ENCODE results near the gene SMIM9. TPM values are rescaled to one million over a fixed set of nuclear protein-coding genes. Genes with fewer than 3 reads are reported as not detected.
A peak's percentile ranks its signal among the peaks of the same experiment; 100 is the strongest.
"Not testable (repeated sequence)": the region's sequence is repeated elsewhere in the genome, so short reads cannot be mapped to it uniquely, and the experiment has no call there.

Gene SMIM9
- total RNA-seq = not detected in 2 replicates

DNA sequence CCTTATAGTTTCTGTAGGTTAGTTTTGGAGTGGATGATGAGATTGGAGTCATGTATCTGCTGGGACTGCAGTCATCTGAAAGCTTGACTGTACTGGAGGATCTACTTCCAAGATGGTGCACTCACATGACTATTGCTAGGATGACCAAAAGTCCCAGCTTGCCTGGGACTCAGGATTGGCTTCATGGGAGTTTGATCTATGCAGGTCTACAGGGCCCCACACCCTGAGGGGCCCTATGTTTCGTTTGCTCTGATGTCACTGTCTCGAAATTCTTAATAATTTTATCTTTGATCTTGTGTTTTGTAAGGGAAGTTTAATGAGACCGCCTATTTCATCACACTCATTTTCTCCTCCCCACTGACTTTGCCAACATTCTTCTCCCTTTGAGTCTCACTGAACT lies at the start of gene SMIM9:
Gene SMIM9, minus strand, starts transcription at position 101 of the 400 bp plus-strand sequence. CDS start 3,806 bp downstream, outside the sequence.
- DNase-seq (ENCODE audit: low read depth in 2 of 2) = no peak

DNA sequence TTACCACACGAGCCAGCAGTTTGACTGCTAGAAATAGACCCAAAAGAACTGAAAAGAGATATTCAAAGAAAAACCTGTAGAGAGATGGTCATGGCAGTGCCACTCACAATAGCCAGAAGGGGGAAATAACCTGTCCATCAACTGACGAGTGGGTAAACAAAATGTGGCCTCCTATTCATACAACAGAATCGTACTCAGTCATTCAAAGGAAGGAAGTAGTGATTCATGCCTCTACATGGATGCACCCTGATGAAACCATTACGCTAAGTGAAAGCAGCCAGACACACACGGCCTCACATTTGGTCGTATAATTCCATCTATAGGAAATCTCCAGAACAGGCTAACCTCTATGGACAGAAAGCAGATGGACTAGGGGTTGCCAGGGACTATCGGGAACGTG lies 49.6 kb upstream of the SMIM9 start:
- not testable (repeated sequence) for DNase-seq (ENCODE audit: low read depth in 2 of 2)

DNA sequence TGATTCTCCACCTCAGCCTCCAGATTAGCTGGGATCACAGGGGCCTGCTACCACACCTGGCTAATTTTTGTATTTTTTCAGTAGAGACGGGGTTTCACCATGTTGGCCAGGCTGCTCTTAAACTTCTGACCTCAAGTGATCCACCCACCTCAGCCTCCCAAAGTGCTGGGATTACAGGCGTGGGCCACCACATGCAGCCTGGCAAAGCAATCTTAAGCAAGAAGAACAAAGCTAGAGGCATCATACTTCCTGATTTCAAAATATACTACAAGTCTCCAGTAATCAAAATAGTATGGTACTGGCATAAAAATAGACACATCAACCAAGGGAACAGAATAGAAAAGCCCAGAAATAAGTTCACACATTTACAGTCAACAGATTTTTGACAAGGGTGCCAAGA lies 38.9 kb upstream of the SMIM9 start:
- DNase-seq (ENCODE audit: low read depth in 2 of 2) = no peak

DNA sequence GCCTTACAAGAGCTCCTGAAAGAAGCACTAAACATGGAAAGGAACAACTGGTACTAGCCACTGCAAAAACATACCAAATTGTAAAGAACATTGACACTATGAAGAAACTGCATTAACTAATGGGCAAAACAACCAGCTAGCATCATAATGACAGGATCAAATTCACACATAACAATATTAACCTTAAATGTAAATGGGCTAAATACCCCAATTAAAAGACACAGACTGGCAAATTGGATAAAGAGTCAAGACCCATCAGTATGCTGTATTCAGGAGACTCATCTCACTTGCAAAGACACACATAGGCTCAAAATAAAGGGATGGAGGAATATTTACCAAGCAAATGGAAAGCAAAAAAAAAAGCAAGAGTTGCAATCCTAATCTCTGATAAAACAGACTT lies 34.1 kb upstream of the SMIM9 start:
- DNase-seq (ENCODE audit: low read depth in 2 of 2) = not testable (repeated sequence)

DNA sequence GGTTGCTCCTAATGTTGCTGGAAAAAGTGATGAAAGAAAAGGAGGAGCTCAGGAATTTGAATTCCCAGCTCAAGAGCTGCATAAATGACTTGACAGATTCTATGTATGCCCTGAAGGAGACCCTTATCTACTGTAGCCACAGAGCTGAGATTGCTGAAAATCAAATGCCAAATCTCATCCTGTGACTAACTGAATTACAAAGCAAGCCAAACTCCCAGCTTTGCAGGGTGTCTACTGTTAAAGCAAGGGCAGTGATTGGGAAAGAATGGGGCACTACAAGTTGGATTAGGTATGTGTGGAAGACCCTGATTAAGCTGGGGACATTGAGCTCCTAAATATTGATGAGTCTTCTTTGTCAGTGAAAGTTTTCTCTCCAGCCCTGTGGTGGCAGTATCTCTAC lies 20.8 kb upstream of the SMIM9 start:
- no peak for DNase-seq (ENCODE audit: low read depth in 2 of 2)

DNA sequence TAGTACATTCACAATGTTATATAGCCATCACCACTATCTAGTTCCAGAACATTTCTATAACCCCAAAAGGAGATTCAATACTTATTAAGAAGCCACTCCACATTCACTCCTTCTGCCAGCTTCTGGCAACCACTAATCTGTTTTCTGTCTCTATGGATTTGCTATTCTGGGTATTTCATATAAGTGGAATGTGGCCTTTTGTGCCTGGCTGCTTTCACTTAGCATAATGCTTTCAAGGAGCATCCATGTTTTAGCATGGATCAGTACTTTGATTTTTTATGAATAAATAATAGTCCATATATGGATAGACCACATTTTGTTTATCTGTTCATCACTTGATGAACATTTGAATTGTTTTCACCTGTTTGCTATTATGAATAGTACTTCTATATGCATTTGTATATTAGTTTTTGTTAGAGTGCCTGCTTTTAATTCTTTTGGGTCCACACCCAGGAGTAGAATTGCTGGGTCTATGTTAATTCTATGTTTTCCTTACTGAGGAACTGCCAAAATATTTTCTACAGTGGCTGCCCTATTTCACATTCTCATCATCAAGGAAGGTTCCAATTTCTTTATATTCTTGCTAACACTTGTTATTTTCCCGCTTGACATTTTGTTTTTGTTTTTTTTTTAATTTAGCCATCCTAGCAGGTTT lies 16.6 kb upstream of the SMIM9 start:
- DNase-seq (ENCODE audit: low read depth in 2 of 2) = no peak

DNA sequence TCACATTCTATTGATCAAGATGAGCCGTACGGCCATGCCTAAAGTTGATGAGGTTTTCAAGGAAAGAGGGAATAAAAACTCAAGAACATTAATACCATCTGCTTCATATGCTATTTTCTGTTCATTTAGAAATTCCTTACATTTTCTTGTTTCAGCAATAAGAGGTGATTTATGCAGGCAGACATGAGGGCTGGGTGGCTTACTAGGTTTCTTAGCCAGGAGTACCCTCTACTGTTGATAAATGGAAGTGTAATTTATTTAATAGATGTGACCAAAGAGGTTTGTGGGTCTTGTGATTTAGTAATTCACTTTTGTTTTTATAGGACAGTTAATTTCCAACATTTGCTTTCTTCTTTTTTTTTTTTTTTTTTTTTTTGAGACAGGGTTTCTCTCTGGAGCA lies 6.4 kb upstream of the SMIM9 start:
- peak; percentile 66 to 76 for DNase-seq (ENCODE audit: low read depth in 2 of 2)

DNA sequence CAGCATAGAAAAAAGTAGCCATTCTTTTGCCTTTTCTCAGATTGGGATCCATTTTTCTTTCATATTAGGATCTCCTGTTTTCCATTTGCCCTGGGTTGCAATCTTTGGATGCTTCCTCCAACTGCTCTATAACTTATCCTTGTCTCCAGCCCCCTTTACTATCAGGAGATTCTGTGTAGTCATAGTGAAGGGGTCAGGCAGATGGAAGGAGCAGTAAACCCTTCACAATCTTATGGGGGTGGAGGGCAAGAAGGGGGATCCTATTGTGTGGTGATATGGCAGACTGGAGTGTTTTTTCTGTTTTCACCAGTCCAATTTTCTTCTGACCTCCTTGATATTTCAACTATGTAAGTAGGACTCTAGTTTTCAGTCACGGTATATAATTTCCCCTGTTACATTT lies 1.7 kb upstream of the SMIM9 start:
- no peak for DNase-seq (ENCODE audit: low read depth in 2 of 2)

DNA sequence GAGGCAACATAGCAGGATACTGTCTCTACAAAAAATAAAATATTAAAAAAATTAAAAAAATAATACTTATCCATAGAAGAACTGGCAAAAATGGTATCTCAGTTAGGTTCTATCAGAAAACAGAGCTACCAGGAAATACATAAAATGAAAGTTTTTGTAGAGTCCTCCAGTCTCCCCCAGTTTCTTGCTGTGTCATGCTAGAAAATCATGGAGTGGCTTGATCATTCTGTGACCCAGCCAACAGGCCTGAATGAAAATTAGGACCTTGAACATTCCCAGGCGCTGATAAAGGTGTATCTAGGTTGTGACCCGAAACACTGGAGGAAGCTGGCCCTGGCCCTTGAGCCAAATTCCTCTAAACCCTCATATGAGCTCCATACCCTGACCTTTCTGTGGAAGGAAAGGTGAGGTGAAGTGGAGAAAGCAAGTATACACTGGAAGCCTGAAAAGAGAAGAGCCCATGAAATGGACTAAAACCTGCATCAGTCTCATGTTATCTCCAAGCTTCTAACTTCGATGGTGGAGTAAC lies 652 bp downstream of the SMIM9 start:
- DNase-seq (ENCODE audit: low read depth in 2 of 2) = no peak

DNA sequence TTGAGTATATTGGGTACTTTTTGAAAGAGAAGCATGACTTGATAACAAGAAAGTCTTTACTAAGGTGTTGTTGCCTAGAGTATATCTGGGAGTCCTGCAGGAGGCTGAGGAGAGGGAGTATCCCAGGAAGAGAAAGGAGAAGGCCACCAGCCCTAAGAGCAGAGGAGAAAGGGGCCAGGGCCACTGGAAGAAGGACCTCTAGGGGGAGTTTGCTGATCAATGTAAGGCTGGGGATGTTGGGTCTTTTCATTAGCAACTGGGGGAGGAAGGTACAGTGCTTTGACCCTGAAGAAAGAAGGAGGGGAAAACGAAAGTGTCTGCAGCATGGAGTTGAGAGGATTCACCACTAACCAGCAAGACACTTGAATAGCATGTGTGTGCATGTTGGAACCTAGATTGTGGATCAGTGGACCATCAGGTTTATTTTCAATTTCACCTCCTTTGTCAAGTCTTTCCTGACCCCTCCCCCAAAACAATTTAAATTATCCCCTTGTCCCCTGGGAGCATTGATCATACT lies 4.5 kb downstream of the SMIM9 start:
- no peak for DNase-seq (ENCODE audit: low read depth in 2 of 2)

DNA sequence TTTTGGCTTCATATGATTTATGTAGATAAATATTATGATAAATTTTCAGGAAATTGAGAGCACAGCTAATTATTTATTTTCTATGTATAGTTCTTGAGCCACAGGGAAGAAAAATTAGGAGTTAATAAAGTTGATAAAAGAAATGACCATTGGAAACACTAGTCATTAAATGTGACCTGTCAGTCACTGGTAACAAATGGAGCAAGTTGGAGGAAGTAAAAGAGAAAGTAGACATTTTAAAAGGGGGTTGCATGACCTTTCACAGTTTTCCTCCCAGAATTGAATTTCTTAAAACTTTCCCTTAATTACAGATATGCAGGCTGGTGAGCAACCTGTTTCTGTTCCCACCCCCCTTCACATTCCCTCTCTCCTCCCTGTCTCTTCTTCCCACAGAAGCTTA lies 5.3 kb downstream of the SMIM9 start:
- DNase-seq (ENCODE audit: low read depth in 2 of 2) = no peak

DNA sequence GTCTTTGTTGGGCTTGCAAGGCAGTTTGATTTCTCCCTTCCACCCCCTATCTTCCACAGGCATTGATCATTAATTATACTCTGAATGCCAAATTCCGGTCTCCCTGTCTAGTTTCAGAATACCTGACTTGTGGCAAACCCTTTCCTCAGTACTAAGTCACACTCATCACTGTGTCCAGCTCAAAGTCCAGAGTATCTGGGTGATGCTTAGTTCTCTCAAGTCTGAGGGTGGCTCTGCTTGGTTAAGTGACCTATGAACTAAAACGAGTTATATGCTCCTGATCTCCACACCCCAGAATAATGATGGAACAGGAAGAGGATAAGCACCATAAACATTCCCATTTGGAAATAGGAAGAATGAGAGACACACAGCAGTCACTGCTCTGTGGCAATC lies 6.5 kb downstream of the SMIM9 start:
- no peak for DNase-seq (ENCODE audit: low read depth in 2 of 2)

DNA sequence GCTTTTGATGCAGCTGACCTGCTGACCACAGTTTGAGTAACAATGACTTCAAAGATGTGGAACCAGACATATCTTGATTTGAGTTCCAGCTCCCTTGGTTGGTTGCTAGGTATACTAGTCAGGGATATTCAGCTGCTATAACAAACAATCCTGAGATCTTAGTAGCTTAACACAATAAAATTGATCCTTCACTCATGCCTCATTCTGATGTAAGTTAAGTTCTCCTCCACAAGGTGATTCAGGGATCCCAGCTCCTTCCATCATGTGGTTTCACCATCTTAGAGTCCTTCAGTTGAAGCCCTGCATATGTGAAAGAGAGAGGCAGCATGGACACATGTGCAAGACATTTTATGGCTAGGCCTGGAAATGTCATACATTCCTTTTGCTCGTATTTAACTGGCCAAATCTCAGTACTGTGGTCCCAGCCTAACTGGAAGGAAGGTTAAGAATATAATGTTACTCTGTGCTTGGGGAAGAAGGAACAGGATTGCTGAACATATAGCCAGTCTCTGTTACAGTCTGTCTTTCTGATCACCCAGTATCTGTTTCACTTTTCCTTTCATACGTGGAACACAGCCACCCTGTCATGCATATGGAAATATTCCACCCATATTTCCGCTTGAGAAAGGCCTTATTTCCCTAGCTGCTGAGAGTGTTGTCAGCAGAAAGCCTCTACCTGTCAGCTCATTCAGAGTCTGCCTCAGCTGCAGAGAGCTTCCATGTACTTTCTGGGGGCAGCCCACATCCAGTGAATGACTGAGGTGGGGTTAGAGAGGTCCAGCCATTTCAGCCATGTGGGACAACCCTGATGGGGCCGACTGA lies 7.1 kb downstream of the SMIM9 start:
- peak in 1 of 2 donors; percentile 78 for DNase-seq (ENCODE audit: low read depth in 2 of 2)

DNA sequence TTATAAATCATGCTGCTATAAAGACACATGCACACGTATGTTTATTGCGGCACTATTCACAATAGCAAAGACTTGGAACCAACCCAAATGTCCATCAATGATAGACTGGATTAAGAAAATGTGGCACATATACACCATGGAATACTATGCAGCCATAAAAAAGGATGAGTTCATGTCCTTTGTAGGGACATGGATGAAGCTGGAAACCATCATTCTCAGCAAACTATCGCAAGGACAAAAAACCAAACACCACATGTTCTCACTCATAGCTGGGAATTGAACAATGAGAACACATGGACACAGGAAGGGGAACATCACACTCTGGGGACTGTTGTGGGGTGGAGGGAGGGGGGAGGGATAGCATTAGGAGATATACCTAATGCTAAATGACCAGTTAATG lies 8.9 kb downstream of the SMIM9 start:
- not testable (repeated sequence) for DNase-seq (ENCODE audit: low read depth in 2 of 2)

DNA sequence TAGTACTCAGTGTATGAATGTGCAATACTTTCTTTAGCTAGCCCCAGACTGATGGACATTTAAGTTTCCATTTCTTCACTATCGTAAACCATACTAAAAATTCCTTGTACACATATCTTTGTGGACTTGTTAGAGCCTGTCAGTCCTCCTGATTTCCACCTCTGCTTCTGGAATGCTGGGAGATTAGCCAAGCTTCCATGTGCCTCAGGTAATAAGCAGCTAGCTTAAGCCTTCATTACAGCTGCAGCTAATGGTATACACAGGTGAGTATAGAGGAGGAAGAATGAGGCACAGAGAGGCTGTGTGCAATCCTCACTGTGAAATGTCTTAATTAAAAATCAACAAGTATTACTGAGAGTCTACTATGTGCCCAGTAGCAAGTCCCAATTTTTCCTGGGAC lies 9.8 kb downstream of the SMIM9 start:
- DNase-seq (ENCODE audit: low read depth in 2 of 2) = no peak

DNA sequence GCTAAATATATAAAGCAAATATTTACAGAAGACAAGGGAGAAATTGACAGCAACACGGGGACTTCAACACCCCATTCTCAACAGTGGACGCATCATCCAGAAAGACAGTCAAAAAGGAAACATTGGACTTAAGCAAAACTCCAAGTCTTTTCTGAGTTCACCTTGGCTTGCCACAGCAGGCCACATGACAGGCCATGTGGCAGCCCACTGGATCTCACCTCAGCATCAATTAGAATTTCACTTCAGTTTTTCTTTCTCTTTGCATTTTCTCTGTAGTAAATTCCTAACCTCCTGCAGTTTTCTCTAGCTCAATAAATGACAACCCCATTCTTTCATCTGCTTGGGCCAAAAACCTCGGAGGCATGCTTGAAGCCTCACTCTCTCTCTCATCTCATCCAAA lies 12.4 kb downstream of the SMIM9 start:
- DNase-seq (ENCODE audit: low read depth in 2 of 2) = no peak

DNA sequence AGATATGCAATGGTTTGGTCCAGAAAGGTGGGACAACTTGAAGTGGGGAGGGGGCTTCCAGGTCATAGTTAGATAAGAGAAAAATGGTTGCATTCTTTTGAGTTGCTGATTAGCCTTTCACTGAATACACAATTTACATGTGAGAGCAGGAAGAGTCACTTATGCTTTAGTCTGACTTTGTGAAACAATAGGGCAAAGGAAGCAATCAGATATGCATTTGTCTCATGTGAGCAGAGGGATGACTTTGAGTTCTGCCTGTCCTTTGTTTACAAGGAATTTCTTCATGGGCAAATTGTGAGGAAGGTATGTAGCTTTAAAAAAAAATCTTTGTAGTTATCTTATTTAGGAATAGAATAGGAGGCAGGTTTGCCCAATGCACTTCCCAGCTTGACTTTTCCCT lies 12.9 kb downstream of the SMIM9 start:
- no peak for DNase-seq (ENCODE audit: low read depth in 2 of 2)

DNA sequence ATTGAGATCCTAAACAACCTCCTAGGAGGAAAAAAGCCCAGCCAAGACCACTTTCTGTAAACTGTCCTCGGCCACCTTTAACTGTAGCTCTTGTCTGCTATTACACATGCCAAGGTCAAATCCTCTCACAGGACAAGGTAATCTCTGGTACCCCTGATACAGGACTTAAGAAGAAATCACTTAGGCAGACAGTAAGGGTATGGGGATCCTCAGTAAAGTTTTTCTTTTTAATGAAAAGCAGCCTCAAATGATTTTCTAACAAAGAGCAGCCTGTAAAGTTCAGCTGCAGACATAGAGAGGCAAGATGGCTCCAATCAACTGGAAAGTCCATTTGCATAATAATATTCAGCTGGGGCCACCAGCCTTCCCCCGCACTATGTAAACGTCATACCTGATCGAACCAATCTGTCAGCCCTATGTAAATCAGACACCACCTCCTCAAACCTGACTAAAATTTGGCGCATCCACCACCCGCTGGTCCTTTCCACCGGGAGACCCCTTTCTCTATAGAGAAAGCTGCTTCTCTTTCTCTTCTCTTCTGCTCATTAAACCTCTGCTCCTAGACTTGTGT lies 14.6 kb downstream of the SMIM9 start:
- no peak for DNase-seq (ENCODE audit: low read depth in 2 of 2)

DNA sequence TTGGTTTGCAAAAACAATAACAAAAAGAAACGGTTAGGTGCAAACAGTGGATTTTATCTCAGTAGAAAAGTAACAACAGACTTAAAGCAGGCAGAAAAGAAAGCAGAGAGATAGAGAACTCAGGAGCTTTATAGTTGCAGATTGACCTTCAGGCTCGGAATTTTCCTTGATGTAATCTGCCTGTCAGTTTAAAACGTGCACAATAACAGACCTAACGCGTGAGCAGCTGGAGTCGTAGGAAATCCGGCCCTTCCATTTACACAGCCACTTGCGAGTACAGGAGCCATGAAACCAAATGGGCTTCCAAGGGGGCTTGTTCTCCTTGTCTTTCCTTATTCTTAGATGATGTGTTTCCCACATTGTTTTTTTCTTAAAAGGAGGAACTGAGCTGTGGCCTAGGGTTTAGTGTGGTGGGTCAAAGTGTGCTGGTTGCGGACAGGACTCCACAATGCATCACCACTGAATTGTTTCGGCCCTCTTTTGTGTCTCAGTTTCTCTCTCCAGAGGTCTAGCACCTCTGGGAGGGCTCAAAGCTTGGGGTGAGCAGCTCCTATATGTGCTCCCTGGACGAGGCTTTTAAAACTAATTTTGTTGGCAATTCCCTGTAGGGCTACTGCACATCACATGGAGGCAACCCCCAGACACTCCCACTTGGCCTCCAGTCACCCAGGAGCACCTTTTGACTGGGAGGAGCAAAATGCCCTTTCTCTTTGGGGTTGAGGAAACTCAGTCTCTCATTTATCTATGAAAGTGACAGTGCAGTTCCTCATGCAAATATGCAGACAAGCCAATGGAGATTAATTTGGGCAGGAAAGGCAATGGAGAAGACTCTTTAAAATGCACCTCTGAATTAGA lies 15.3 kb downstream of the SMIM9 start:
- DNase-seq (ENCODE audit: low read depth in 2 of 2) = peak in 1 of 2 donors; percentile 76

DNA sequence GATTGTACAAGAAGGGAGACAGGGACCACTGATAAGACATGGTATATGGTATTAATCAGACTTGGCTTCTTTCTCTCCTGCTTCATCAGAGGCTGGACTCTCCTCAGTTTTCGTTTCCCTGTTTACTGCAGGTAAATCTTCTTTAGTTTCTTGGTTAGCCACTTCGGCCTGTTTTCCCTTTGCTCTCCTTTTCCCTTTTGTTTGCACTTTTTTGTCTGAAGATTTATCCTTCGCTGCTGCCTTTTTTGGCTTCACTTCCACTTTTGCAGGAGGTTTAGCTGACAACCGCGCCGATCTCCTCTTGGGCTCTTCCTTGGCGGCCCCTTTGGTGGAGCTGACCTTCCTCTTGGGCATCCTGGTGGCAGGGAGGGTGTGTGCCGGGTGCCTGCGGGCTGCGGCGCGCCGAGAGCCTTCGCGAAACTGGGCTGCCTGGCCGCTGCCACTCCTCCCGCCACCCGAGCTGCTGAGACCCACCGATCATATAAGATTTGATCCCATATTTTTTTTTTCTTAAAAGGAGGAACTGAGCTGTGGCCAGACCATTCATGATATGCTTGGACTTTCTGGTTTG lies 17.3 kb downstream of the SMIM9 start:
- not testable (repeated sequence) for DNase-seq (ENCODE audit: low read depth in 2 of 2)

DNA sequence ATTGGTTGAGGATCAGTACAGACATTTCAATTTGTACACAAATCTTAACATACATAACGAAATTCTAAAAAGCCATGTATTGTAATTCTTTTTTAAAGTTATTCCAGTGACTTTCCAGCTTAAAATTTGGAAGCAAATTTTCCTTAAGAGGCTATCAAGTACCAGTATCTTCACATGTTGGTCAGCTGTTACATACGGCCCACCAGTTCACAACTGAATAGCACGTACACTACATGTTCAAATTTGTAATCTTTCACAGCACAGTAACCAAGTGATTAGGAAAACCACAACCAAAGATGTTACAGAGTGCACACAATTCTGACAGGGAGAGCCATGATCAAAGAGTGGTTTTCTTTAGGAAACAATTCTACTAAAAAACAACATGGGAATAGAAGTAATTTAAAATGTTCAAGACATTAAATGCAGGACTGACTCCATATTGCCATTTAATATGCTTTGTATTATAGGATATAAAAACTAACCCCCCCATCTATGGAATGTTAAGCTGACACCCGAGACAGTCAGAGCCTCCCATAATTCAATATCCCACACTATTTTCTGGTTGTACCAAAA lies 18.1 kb downstream of the SMIM9 start:
- DNase-seq (ENCODE audit: low read depth in 2 of 2) = not testable (repeated sequence)

Measured in lung microvascular endothelial cell (primary cell).